Sigmoid colon (tissue), 3 donors: Measurements from ENCODE around the gene SORCS1.

Source experiments
- POLR2A ChIP-seq, 2 donors: fragments of 450-650 bp; IDR thresholded peaks; one replicate each; pipeline ENCODE4 v1.6.1; 2016; ENCODE audit warnings: antibody characterized with exemption in 2 of 2, mild to moderate bottlenecking in 2 of 2, moderate library complexity in 2 of 2
- TF ChIP-seq, protein P1 (sequence below), 4 experiments: fragments of 450-650 bp in 3 of 4; fragments of 200-600 bp in 1 of 4; IDR thresholded peaks; one replicate each; pipeline ENCODE4 v1.5.1; 2016 to 2019; ENCODE audit warnings: antibody characterized with exemption in 4 of 4, mild to moderate bottlenecking in 3 of 4, moderate library complexity in 2 of 4

DNA sequence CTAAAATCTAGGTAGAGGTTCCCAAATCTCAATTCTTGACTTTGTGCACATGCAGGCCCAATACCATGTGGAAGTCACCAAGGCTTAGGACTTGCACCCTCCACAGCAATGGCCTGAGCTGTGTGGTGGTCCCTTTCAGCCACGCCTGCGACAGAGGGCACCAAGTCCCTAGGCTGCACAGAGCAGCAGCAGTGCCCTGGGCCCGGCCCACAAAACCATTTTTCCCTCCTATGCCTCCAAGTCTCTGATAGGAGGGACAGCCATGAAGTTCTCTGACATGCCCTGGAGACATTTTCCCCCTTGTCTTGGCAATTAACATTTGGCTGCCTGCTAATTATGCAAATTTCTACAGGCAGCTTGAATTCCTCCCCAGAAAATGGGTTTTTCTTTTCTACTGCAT lies 375.5 kb downstream of the SORCS1 start:
- no peak for TF ChIP-seq POLR2A (IDR thresholded peaks at IDR 0.05)
- TF ChIP-seq, protein P1, sequence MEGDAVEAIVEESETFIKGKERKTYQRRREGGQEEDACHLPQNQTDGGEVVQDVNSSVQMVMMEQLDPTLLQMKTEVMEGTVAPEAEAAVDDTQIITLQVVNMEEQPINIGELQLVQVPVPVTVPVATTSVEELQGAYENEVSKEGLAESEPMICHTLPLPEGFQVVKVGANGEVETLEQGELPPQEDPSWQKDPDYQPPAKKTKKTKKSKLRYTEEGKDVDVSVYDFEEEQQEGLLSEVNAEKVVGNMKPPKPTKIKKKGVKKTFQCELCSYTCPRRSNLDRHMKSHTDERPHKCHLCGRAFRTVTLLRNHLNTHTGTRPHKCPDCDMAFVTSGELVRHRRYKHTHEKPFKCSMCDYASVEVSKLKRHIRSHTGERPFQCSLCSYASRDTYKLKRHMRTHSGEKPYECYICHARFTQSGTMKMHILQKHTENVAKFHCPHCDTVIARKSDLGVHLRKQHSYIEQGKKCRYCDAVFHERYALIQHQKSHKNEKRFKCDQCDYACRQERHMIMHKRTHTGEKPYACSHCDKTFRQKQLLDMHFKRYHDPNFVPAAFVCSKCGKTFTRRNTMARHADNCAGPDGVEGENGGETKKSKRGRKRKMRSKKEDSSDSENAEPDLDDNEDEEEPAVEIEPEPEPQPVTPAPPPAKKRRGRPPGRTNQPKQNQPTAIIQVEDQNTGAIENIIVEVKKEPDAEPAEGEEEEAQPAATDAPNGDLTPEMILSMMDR (IDR thresholded peaks at IDR 0.05), result no peak
